ENCODE results near the gene PLA2G12B.
"Not testable (repeated sequence)": the region's sequence is repeated elsewhere in the genome, so short reads cannot be mapped to it uniquely, and the experiment has no call there.

Gene PLA2G12B

DNA sequence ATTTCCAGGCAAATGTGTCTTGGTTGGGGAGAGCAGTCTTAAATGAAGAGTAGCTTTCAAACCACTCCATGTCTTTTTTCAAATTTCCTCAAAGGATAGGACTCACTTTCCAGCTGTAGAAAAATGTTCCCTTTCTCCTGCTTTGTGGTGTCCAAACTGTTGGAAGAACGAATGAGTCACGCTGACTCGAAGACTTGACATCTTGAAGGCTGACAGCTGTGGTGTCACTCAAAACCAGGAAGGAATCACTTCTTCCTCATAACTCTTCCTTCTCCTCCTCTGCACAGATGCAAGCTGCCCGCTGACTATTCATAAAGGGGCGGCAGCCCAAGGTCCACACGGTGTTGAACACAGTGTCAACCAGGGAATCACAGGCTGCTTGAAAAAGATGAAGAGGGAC lies 19.2 kb downstream of the PLA2G12B start:
- DNase-seq (ENCODE audit: low spot score), result no peak

- DNase-seq (ENCODE audit: low spot score), result no peak
Observed at GRCh38 chr10:72932259-72933015, 22.2 kb downstream of the PLA2G12B start.

- DNase-seq (ENCODE audit: low spot score), result no peak
Observed at GRCh38 chr10:72930276-72930675, 24.3 kb downstream of the PLA2G12B start.

DNA sequence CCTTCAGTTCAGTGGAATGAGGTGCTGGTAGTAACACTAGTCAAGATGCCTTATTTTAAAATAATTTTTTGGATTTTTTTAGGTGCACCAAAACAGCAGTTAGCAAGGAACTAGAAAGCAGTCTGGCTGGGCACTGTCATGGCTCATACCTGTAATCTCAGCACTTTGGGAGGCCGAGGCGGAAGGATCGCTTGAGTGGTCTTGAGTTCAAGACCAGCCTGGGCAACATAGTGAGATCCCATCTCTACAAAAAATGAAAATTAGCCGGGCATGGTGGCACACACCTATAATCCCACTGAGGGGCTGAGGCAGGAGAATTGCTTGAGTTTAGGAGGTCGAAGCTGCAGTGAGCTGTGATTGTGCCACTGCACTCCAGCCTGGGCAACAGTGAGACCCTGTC lies 25.8 kb downstream of the PLA2G12B start:
- no peak for DNase-seq (ENCODE audit: low spot score)

- DNase-seq (ENCODE audit: low spot score), result no peak
Observed at GRCh38 chr10:72927485-72927884, 27.1 kb downstream of the PLA2G12B start.

DNA sequence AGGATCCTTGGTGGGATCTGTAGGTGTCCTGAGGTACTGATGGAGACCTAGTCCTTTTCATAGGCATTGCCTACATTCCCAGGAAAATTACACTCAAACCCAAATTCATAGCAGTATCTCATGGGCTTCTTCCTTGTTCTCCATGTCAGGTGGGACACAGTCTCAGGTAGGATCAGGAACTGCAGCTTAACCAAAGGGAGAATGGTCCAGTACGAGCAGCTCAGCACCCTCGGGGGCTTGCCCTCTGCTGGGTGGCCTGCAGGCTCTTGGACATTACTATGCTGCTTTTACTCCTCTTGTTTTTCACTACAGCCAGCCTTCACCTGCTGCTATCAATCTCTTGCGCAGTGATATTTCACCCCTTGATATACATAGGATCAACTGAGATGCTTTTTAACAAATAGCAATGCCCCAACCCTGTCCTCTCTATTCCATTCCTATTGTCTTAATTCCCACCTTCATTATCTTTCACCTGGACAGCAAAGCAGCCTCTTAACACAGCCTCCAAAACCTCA lies 28.6 kb downstream of the PLA2G12B start:
- no peak for DNase-seq (ENCODE audit: low spot score)

DNA sequence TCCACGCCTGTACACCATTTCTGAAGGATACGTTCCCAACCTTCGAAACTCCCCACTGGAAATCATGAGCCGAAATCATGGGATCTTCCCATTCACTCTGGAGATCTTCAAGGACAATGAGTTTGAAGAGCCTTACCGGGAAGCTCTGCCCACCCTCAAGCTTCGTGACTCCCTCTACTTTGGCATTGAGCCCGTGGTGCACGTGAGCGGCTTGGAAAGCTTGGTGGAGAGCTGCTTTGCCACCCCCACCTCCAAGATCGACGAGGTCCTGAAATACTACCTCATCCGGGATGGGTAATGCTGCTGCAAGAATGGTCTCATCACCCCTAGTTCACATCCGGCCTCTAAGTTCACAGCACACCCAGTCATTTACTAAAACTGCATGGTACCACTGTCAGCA lies 30.3 kb downstream of the PLA2G12B start:
- no peak for DNase-seq (ENCODE audit: low spot score)

- not testable (repeated sequence) for DNase-seq (ENCODE audit: low spot score)
Observed at GRCh38 chr10:72921147-72921683, 33.4 kb downstream of the PLA2G12B start.

DNA sequence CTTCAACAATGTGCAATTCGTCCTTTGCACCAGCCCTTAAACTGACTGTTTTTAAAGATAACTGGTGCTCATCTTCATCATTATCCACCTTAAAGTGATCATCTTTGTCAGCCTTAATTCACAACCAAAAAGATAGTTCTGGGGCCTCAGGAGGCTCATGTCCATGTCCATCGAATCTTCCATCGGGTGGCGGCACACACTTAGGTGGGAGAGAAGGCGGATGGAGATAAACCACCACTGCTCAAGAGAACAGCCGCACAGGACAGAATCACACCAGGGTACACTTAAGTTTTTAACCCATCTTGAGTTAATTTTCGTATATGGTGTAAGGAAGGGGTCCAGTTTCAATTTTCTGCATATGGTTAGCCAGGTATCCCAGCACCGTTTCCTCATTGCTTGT lies 36.3 kb downstream of the PLA2G12B start:
- DNase-seq (ENCODE audit: low spot score), result no peak

DNA sequence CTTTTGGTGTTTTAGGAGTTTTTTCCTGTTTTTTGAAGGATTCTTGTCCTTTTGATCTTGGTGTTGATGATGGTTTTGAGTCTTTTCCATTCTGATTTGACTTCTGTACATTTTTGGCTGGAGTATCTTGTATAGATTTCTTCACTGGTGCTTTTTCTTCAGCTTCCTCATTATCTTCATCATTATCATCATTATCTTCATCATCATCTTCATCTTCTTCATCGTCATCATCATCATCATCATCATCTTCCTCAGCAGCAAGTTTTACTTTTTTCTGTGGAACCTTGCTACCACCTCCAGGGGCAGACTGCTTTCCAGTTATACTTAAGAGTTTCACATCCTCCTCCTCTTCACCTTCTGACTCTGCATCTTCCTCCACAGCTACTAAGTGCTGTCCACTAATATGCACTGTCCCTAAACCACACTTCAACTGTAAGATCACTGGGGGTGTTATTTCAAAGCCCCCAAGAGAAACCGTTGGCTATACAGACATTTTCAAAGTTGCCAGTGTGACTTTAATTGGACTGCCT lies 36.7 kb downstream of the PLA2G12B start:
- not testable (repeated sequence) for DNase-seq (ENCODE audit: low spot score)

GRCh38 chr10:72917201-72917600 lies 37.4 kb downstream of the PLA2G12B start:
- not testable (repeated sequence) for DNase-seq (ENCODE audit: low spot score)

GRCh38 chr10:72913287-72913686 lies 41.3 kb downstream of the PLA2G12B start:
- no peak for DNase-seq (ENCODE audit: low spot score)

- no peak for DNase-seq (ENCODE audit: low spot score)
Observed at GRCh38 chr10:72912736-72913135, 41.9 kb downstream of the PLA2G12B start.

GRCh38 chr10:72911758-72912157 lies 42.8 kb downstream of the PLA2G12B start:
- no peak for DNase-seq (ENCODE audit: low spot score)

DNA sequence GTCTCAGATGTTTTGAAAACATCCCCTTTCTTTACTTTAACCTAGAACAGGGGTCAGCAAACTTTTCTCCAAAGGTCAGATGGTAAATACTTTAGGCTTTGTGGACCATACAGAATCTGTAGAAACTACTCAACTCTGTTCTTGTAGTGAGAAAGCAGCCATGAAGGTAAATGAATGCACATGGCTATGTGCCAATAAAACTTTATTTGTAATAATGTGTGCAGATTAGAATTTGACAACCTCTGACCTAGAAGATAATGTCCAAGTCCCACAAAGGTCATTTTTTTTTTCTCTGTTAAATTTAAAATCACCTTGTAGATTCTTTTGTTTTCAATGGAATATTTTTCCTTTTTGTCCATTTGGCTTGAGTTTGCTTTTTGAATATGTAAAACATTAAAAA lies 43.9 kb downstream of the PLA2G12B start:
- DNase-seq (ENCODE audit: low spot score), result no peak

DNA sequence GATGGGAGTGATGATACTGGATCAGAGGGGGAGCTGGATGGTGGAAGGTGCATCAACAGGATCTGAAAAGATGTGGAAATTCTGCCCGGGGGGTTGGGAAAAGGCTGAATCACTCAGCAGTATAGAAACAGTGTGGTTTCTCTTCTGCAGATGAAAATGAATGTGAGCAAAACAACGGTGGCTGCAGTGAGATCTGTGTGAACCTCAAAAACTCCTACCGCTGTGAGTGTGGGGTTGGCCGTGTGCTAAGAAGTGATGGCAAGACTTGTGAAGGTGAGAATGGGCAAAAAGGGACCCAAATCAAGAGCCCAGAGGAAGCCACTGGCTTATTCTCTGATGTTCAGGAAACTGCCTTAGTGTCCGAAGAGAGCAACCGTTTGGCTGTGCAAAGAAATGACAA lies 48.2 kb downstream of the PLA2G12B start:
- no peak for DNase-seq (ENCODE audit: low spot score)

DNA sequence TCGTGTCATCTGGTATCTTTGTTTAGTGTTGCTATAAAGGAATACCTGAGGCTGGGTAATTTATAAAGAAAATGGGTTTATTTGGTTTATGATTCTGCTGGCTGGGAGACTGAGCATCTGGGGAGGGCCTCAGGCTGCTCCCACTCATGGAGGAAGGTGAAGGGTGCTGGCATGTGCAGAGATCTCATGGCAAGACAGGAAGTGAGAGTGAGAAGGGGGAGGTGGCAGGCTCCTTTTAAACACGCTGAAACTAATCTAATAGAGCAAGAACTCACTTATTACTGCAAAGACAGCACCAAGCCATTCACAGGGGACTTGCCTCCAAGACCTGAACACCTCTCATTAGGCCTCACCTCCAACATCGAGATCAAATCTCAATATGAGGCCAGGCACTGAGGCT lies 49.8 kb downstream of the PLA2G12B start:
- no peak for DNase-seq (ENCODE audit: low spot score)

DNA sequence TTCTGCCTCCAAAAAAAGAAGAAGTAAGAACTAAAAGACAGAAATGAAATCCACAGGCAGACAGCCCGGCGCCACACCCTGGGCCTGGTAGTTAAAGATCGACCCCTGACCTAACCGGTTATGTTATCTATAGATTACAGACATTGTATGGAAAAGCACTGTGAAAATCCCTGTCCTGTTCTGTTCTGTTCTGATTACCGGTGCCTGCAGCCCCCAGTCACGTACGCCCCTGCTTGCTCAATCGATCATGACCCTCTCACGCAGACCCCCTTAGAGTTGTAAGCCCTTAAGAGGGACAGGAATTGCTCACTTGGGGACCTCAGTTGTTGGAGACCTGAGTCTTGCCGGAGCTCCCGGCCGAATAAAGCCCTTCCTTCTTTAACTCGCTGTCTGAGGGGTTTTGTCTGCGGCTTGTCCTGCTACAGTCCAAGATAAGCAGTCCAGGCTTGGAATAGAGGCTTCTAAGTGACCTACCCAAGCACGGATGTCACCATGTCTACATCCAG lies 50.6 kb downstream of the PLA2G12B start:
- not testable (repeated sequence) for DNase-seq (ENCODE audit: low spot score)

DNA sequence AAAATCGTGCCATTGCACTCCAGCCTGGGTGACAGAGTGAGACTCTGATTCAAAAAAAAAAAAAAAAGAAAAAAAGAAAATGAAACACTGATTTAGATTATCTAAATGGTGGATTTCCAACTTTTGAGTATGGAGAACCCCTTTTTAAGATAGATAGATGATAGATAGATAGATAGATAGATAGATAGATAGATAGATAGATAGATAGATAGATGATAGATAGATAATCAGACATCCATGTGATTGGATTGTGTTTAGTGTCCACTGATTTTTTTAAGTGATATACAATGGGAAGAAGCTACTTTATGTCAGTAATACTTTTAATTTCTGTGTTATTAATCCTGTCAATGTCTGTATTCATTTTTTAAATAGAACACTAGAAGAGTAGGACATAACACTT lies 55.1 kb downstream of the PLA2G12B start:
- DNase-seq (ENCODE audit: low spot score), result no peak

- no peak for DNase-seq (ENCODE audit: low spot score)
Observed at GRCh38 chr10:72898616-72899015, 56.0 kb downstream of the PLA2G12B start.

GRCh38 chr10:72895236-72895850 lies 59.3 kb downstream of the PLA2G12B start:
- no peak for DNase-seq (ENCODE audit: low spot score)

DNA sequence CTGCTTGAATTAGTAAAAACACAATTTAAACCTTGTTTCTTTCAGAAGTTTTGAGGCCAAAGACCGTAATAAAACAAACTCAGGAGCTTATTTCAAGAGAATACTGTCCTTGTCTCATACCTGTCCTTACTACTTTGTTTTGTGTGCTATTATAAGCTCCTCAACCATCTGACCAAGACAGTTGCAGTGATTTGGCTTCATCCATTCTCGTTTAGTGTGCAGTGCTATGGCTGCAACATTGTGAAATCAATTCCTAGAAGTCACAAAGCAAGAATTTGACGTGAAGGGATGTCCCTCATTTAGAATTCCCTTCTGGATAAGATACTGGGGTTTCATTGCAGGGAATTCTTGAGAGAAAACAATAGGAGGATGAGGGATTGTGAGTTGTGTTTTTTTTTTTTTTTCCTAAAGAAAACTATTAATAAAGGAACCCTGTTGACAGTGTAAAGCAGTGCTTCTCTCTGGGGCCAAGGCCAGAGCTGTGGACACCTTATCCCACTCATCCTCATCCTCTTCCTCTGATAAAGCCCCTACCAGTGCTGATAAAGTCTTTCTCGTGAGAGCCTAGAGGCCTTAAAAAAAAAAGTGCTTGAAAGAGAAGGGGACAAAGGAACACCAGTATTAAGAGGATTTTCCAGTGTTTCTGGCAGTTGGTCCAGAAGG lies 61.3 kb downstream of the PLA2G12B start, which contains the start of gene OIT3:
OIT3 (plus strand) TSS at position 604 of the 663 bp plus-strand sequence. CDS start 60 bp downstream, outside the sequence.
- DNase-seq (ENCODE audit: low spot score), result no peak
